Embryonic facial prominence (tissue), 1 donor: Measurements from ENCODE around the gene NDUFAF3.

Experiments used
- DNase-seq: peaks from one replicate; pipeline ENCODE4 v3.0.0-alpha.2; 2016; ENCODE audit errors: extremely low spot score

The NDUFAF3 gene

GRCh38 chr3:49054344-49054862 lies 32.5 kb downstream of the NDUFAF3 start:
- DNase-seq: no peak

- no peak for DNase-seq
These were observed 35.3 kb downstream of the NDUFAF3 start for GRCh38 chr3:49057268-49057667.

- DNase-seq: no peak
These were observed 36.1 kb downstream of the NDUFAF3 start for GRCh38 chr3:49058011-49058410.
